HG03469 (cell line): Measurements from ENCODE around the gene EIF6.

Experiments used
- ATAC-seq: cut with Tn5 transposase; IDR thresholded peaks from one replicate; pipeline ENCODE4 v1.9.1; 2021; ENCODE audit warnings: mild to moderate bottlenecking, moderate library complexity, moderate number of reproducible peaks; ENCODE audit not compliant: unreplicated experiment

Gene EIF6

DNA sequence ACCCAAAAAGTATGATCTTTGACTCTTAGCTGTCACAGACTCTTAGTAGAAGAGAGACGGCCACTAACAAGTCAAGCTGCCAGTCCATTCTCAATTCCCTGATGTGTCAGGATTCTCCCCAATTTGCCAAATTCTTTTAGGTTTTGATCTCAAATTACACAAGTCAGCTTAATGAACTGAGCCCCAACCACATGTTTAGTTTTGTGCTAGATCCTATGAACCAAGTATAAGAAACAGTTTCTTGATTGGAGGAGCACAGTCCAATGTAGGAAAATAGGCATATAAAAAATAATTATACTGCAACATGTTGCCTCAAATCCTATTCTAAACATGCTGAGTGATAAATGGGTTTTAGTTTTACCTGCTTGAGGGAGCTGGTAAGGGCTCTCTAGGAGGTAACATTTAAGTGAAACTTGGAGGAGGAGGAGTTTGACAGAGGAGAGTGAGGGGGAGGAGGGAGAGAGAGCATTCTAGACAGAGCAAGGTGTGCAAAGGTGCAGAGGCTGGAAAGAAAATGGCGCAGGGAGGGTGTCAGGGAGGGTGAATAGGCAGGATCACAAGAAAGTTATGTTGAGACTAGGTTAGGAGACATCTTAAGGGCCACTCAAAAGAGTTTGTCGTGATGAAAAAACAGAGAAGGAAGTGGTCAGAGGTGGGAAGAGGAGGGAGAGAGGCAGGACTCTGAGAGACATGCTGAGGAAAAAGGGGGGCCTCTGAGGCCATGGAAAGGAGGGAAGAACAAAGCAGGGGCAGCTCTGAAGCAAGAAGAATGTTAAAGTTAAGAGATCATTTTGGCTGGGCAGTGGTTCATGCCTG lies 30.5 kb upstream of the EIF6 start:
- ATAC-seq: no peak

GRCh38 chr20:35312318-35312717 lies 27.7 kb upstream of the EIF6 start:
- no peak for ATAC-seq

DNA sequence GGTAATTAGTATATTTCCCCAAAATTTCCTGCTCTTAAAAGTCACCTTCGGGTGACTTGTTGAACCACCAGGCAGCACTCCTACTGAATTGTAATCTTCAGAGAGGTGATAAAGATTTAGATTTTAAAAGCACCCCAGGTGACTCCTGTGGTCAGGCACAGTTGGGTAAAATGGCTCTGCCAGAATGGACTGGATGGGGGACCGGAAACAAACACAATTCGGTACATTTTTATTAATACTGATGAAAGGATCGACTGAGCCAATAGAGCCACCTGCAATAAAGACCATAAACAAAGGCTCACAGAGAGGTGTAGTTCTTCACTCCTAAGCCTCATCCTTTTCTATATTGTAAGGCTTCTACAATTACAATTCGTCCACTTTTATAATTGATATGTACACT lies 27.2 kb upstream of the EIF6 start:
- no peak for ATAC-seq

- ATAC-seq: no peak
Observed at GRCh38 chr20:35311409-35311808, 26.8 kb upstream of the EIF6 start.

- ATAC-seq: no peak
Observed at GRCh38 chr20:35307666-35308653, 23.4 kb upstream of the EIF6 start.

DNA sequence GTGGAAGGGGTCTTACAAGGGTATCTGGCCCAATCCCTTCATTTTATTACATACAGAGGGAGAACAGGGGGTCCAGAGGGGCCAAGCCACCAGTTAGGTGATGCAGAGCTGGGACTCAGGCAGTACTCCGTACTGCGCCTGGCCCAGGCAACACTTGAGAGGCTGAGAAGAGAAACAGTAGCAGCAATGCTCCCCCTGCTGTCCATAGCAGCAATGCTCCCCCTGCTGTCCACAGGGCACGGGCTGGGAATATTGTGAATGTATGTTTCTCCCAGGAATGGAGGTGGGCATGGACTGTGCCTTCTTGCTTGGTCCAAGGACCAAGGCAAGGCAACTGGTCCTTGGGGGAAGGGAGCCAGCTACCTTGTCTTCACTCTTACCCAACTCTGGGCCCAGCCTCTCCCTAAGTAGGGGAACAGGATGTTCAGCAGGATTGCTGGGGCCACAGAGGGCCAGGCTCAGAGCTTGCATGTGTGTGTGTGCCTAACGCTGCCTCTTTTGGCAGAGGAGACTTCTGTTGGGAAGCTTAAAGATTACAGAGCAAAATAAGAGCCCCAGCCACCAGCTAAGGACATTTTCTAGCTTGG lies 22.5 kb upstream of the EIF6 start:
- ATAC-seq: no peak

GRCh38 chr20:35305682-35306556 lies 21.3 kb upstream of the EIF6 start:
- ATAC-seq: no peak

DNA sequence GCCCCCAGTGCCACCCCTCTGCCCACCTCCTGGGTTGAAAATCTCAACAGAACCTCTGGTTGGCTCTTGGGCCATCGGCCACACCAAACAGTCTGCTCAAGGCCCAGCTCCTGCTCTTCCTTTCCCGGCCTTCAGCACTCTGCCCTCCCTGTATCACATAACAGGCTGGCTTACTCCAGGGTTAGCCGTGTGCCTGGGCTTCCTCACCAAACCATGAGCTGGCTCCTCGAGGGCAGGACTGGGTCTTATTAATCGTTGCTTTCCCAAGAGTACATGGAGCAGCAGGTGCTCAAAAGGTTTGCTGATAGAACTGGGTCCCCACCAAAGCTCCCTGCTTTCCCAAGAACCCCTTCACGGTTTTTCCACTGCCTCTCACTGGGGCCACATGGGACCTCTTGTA lies 20.4 kb upstream of the EIF6 start:
- ATAC-seq: no peak

DNA sequence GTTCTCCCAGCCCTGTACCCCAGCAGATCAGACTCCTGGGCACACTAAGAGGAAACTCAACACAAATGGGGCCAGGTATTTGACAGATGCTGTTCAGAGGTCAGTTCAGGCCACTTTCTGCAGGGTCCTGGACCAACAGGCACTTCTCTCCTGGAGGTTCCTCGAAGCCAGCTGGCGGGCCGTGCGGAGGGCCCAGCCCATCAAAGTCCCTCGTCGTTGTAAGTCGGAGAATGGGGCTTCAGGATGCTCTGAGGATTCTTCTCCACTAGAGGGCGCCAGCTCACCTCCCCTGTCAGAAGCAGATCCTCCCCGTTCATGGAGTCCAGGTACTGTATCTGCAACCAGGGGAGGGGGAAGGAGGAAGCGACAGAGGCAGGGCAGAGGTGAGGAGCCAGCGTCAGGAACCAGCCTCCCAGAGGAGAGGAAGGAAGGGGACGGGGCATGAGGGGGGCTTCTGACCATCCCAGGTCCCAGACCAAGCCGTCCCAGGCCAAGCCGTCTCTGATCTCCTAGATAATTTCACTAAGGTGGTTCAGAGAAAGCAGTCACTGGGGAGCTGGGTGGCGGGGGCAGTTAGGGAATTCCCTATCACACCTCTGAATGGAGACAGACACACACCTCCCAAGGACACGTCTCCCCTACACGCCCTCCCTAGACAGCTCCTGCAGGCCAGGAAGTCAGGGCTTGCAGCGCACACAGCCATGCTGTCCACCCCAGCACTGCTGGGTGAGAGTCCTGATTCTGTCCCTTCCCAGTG lies 19.3 kb upstream of the EIF6 start:
- no peak for ATAC-seq

DNA sequence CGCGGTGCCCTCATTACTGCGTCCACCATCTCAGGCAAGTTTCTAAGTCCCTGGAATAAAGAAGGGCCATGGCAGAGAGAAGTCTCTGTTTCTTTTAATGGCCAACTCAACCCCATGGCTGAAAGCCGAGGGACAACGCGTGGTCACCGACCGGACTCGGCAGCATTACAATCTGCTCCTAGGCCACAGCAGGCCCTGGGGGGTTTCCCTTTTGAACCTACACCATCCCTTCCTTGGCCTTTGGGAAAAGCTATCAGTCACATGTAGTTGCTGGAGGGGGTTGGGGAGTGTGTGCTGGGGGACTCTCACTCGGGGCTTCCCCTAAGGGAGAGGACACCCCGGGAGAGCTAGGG lies 18.8 kb upstream of the EIF6 start:
- ATAC-seq: no peak

DNA sequence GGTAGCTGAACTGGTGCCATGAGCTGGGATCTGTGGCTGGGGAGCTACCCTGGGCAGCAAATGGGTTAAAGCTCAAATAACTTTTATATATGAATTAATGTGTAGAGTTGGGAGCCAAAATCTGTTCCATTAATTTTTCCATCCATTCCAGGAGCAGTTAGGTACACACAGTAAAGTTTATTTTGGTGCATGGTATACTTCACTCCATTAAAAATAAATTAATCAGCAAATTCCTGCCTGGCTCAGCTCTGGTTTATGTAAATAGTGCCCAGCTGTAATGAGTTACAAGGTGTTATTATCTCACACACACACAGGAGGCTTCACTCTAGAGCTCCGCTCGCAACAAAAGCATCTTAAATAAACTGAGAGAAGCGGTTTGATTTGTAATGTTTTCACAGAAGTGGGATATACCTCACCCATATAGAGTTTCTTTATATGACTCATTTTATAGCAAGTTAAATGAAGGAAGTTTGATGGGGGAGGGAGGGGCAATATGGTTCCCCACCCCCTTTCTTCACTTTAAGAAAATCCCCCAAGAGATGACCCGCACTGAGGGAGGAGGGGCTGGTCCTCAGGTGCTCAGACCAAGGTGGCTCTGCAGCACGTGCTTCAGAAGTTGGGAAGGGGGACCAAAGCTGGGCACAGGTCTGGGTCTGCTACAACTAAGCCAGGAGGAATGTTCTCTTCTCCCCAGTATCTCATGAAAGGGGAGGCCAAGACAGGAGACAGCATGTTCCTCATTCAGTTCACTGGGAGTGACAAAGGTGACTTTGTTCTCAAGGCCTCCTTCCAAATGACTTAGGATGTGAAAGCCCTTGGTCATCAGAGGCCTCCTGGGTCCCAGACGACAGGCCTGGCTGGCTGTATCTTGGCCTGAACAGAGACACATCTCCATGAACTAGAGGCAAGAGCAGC lies 18.1 kb upstream of the EIF6 start:
- ATAC-seq: no peak

- ATAC-seq: no peak
Observed at GRCh38 chr20:35301426-35301825, 16.9 kb upstream of the EIF6 start.

GRCh38 chr20:35300469-35301262 lies 16.1 kb upstream of the EIF6 start:
- no peak for ATAC-seq

DNA sequence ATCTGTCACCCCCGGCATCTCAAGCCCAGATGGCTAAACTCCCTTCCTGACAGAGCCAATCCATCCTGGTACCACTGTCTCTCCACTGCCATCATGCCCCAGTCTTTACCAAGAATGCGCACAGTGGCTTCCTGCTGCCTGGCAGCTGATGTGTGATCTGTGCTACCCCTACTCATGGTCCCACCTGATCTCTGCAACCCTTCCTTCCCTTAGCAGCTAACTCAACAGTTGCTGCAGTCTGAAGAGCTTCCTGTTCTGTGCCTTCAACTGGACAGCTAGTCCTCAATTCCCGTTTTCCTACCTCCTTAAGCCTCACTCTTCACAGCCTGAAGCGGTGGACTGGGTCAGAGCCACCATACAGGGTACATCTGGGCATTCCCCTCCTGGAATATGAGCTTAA lies 15.2 kb upstream of the EIF6 start:
- no peak for ATAC-seq

- ATAC-seq: no peak
Observed at GRCh38 chr20:35298264-35298663, 13.7 kb upstream of the EIF6 start.

GRCh38 chr20:35297740-35298139 lies 13.2 kb upstream of the EIF6 start:
- no peak for ATAC-seq

GRCh38 chr20:35297155-35297554 lies 12.6 kb upstream of the EIF6 start:
- ATAC-seq: no peak

- no peak for ATAC-seq
Observed at GRCh38 chr20:35296101-35296554, 11.6 kb upstream of the EIF6 start.
